Measurements from ENCODE around the gene SEPSECS.

- TF ChIP-seq CTCF (optimal IDR thresholded peaks at IDR 0.05 in 1 of 3, IDR thresholded peaks at IDR 0.05 in 1 of 3, conservative IDR thresholded peaks at IDR 0.05 in 1 of 3; ENCODE audit: extremely low read depth in 1 of 3, insufficient read depth in 2 of 3, low read length in 3 of 3) (no peak), EZH2 (IDR thresholded peaks at IDR 0.05; ENCODE audit: low read length) (no peak)
Observed at GRCh38 chr4:25095837-25096236, 64.4 kb downstream of the SEPSECS start.

All from keratinocyte (primary cell).